ENCODE results near the gene PAPPA.

GRCh38 chr9:116144038-116144437 lies 9.6 kb upstream of the PAPPA start:
- TF ChIP-seq, protein P1, sequence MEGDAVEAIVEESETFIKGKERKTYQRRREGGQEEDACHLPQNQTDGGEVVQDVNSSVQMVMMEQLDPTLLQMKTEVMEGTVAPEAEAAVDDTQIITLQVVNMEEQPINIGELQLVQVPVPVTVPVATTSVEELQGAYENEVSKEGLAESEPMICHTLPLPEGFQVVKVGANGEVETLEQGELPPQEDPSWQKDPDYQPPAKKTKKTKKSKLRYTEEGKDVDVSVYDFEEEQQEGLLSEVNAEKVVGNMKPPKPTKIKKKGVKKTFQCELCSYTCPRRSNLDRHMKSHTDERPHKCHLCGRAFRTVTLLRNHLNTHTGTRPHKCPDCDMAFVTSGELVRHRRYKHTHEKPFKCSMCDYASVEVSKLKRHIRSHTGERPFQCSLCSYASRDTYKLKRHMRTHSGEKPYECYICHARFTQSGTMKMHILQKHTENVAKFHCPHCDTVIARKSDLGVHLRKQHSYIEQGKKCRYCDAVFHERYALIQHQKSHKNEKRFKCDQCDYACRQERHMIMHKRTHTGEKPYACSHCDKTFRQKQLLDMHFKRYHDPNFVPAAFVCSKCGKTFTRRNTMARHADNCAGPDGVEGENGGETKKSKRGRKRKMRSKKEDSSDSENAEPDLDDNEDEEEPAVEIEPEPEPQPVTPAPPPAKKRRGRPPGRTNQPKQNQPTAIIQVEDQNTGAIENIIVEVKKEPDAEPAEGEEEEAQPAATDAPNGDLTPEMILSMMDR (IDR thresholded peaks at IDR 0.05): no peak
- TF ChIP-seq EZH2 (IDR thresholded peaks at IDR 0.05): no peak

All from neural progenitor cell (in vitro differentiated cells).